Measurements from ENCODE around the gene EPHX1.
A peak's percentile ranks its signal among the peaks of the same experiment; 100 is the strongest.

- TF ChIP-seq CTCF (IDR thresholded peaks at IDR 0.05): peak; percentile 85 to 92 (median 89)
- no peak for TF ChIP-seq EP300 (IDR thresholded peaks at IDR 0.05)
Measured at GRCh38 chr1:225772323-225772768, 37.6 kb upstream of the EPHX1 start.
